ENCODE data around the gene CCDC106.
A peak's percentile ranks its signal among the peaks of the same experiment; 100 is the strongest.

CCDC106 gene

GRCh38 chr19:55676889-55677505 lies 29.0 kb downstream of the CCDC106 start:
- H3K27ac ChIP-seq: no peak overlapping the region
- no peaks in the 10 kb centered on the region for H3K9me3 ChIP-seq
- H3K27me3 ChIP-seq: no peaks in the 10 kb centered on the region
- TF ChIP-seq, protein P1, sequence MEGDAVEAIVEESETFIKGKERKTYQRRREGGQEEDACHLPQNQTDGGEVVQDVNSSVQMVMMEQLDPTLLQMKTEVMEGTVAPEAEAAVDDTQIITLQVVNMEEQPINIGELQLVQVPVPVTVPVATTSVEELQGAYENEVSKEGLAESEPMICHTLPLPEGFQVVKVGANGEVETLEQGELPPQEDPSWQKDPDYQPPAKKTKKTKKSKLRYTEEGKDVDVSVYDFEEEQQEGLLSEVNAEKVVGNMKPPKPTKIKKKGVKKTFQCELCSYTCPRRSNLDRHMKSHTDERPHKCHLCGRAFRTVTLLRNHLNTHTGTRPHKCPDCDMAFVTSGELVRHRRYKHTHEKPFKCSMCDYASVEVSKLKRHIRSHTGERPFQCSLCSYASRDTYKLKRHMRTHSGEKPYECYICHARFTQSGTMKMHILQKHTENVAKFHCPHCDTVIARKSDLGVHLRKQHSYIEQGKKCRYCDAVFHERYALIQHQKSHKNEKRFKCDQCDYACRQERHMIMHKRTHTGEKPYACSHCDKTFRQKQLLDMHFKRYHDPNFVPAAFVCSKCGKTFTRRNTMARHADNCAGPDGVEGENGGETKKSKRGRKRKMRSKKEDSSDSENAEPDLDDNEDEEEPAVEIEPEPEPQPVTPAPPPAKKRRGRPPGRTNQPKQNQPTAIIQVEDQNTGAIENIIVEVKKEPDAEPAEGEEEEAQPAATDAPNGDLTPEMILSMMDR (IDR thresholded peaks at IDR 0.05): no peak
- no peak for DNase-seq
- intact Hi-C loops (cut with DNase I; ENCODE audit: low total_unique reads): no loop called here
- H3K4me3 ChIP-seq: peak overlapping the region in 1 of 2 donors; percentile 97
- peaks cover 32 to 60% (median 42%) of the 10 kb centered on the region in 3 donors for H3K36me3 ChIP-seq
- H3K4me1 ChIP-seq: peaks cover 0 to 48% (median 40%) of the 10 kb centered on the region in 4 donors

- Histone ChIP-seq H3K27me3 (no peaks in the 10 kb centered on the region), H3K9me3 (no peaks in the 10 kb centered on the region), H3K4me3 (no peak overlapping the region), H3K4me1 (peaks cover 0 to 48% (median 40%) of the 10 kb centered on the region in 4 donors), H3K36me3 (peaks cover 37 to 63% (median 48%) of the 10 kb centered on the region in 3 donors), H3K27ac (no peak overlapping the region)
- DNase-seq: no peak
- TF ChIP-seq, protein P1 (IDR thresholded peaks at IDR 0.05): no peak
- intact Hi-C loops (cut with DNase I; ENCODE audit: low total_unique reads): no loop called here
Measured at GRCh38 chr19:55677572-55678028, 29.6 kb downstream of the CCDC106 start.

- Histone ChIP-seq H3K4me1 (peaks cover 0 to 48% (median 40%) of the 10 kb centered on the region in 4 donors), H3K36me3 (peaks cover 37 to 69% (median 49%) of the 10 kb centered on the region in 3 donors), H3K4me3 (no peak overlapping the region), H3K27me3 (no peaks in the 10 kb centered on the region), H3K27ac (no peak overlapping the region), H3K9me3 (no peaks in the 10 kb centered on the region)
- DNase-seq: peak in 1 of 2 donors; percentile 62
- TF ChIP-seq, protein P1 (IDR thresholded peaks at IDR 0.05): no peak
- intact Hi-C loops (cut with DNase I; ENCODE audit: low total_unique reads): no loop called here
Measured at GRCh38 chr19:55678121-55678671, 30.2 kb downstream of the CCDC106 start.

GRCh38 chr19:55679343-55680257 lies 31.6 kb downstream of the CCDC106 start:
- DNase-seq: no peak
- no peaks in the 10 kb centered on the region for H3K9me3 ChIP-seq
- no peak overlapping the region for H3K4me3 ChIP-seq
- H3K4me1 ChIP-seq: peaks cover 0 to 39% (median 32%) of the 10 kb centered on the region in 4 donors
- intact Hi-C loops (cut with DNase I; ENCODE audit: low total_unique reads): no loop called here
- no peak overlapping the region for H3K27ac ChIP-seq
- TF ChIP-seq, protein P1 (IDR thresholded peaks at IDR 0.05): no peak
- peaks cover 29 to 72% (median 62%) of the 10 kb centered on the region in 3 donors for H3K36me3 ChIP-seq
- no peaks in the 10 kb centered on the region for H3K27me3 ChIP-seq

DNA sequence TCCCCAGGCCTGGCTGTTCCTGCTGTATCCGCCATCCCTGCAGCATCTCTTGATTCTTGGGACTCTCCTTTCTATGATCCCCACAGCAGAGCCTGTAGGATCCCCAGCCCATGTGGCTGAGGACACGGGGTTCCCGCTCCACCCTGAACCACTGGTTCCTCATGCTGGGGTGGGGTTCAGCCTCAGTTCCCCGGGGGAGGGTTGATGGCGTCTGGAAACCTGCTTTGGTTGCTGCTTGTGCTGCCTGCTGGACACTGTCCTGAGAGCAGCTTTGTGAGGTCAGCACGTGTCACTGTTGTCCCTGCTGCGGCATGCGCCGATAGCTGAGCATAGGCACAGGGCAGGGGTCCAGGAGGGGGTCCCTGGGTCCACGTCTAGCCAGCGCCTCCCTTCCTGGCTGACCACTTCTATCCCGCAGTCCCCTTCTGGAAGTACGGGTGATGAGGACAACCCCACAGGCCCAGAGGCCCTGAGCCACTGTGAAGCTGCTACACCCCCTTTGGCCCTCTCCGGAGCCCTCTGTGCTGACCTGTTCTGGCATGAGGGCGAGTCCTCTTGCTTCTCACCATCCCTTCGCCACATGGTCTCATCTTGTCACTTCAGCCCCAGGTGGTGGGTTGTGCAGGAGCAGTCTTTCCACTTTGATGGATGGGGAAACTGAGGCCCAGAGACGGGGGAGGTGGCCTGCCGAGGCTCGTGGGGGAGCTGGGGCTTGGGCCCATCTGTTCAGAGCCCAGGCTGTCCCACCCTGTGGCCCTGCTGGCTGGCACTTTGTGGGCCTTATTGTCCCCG lies 32.5 kb downstream of the CCDC106 start:
- no peak overlapping the region for H3K4me3 ChIP-seq
- H3K4me1 ChIP-seq: peaks cover 0 to 36% (median 31%) of the 10 kb centered on the region in 4 donors
- no peak overlapping the region for H3K27ac ChIP-seq
- intact Hi-C loops (cut with DNase I; ENCODE audit: low total_unique reads): no loop called here
- TF ChIP-seq, protein P1 (IDR thresholded peaks at IDR 0.05): no peak
- H3K27me3 ChIP-seq: no peaks in the 10 kb centered on the region
- H3K36me3 ChIP-seq: peaks cover 38 to 81% (median 72%) of the 10 kb centered on the region in 3 donors
- no peak for DNase-seq
- no peaks in the 10 kb centered on the region for H3K9me3 ChIP-seq
